SK-N-SH (cell line): ENCODE data around the gene ASCC3. TPM values are rescaled to one million over a fixed set of nuclear protein-coding genes. Genes with fewer than 3 reads are reported as not detected.

Experiments used
- CTCF ChIA-PET: fragments of 300-600, 350-600 bp; formaldehyde crosslinking; extraction: SDS; loops from one replicate; lab custom pipeline; 2021; lab: Yijun Ruan, JAX
- POLR2A ChIA-PET: fragments of 350-600 bp; sonication (Branson Sonifier 250); formaldehyde crosslinking; extraction: SDS; loops from one replicate; lab custom pipeline; 2020; ENCODE audit warnings: antibody characterized with exemption, inconsistent platforms; lab: Yijun Ruan, JAX
- DNase-seq: peaks from one replicate; pipeline ENCODE4 v3.0.0; 2012
- H2AFZ ChIP-seq: fragments of 200-600 bp; sonication (generic); 2 replicates; pipeline ENCODE4 v1.8.1; 2016; ENCODE audit warnings: antibody characterized with exemption, mild to moderate bottlenecking, low read depth
- H3F3A ChIP-seq: fragments of 200-600 bp; sonication (generic); replicated peaks from 2 replicates; pipeline ENCODE3; 2016; ENCODE audit warnings: antibody characterized with exemption, mild to moderate bottlenecking; ENCODE audit not compliant: insufficient read depth
- H3K27ac ChIP-seq, 2 experiments: fragments of 200-500 bp in 1 of 2; fragments of 200-600 bp in 1 of 2; sonication (Bioruptor generic) in 1 of 2; sonication (generic), shearing (Covaris generic) in 1 of 2; 2 replicates each; pipeline versions ENCODE4 v1.5.1 to v1.6.1; 2014 to 2016; ENCODE audit warnings: low read depth in 2 of 2, inconsistent platforms in 1 of 2, low read length in 1 of 2, mild to moderate bottlenecking in 1 of 2, mixed read lengths in 1 of 2
- H3K27me3 ChIP-seq: fragments of 200-600 bp; sonication (generic), shearing (Covaris generic); 2 replicates; pipeline ENCODE4 v1.6.1; 2016; ENCODE audit warnings: mixed run types; ENCODE audit not compliant: insufficient read depth
- H3K36me3 ChIP-seq, 2 experiments: fragments of 200-500 bp in 1 of 2; fragments of 200-600 bp in 1 of 2; sonication (Bioruptor generic) in 1 of 2; sonication (generic) in 1 of 2; replicated peaks in 1 of 2; 2 replicates each; pipeline versions ENCODE3 to v1.5.1; 2014 to 2016; ENCODE audit warnings: low read length in 1 of 2, mild to moderate bottlenecking in 1 of 2; ENCODE audit not compliant: insufficient read depth in 2 of 2, control insufficient read depth in 1 of 2
- H3K4me1 ChIP-seq, 2 experiments: fragments of 200-500 bp in 1 of 2; fragments of 200-600 bp in 1 of 2; sonication (Bioruptor generic) in 1 of 2; sonication (generic), shearing (Covaris generic) in 1 of 2; 2 replicates each; pipeline versions ENCODE4 v1.5.1 to v1.6.1; 2014 to 2016; ENCODE audit warnings: low read depth in 1 of 2, low read length in 1 of 2, mixed run types in 1 of 2; ENCODE audit not compliant: insufficient read depth in 2 of 2, control insufficient read depth in 1 of 2
- H3K4me2 ChIP-seq: fragments of 200-600 bp; sonication (generic), shearing (Covaris generic); 2 replicates; pipeline ENCODE4 v1.6.1; 2017; ENCODE audit warnings: mixed run types
- H3K4me3 ChIP-seq, 2 experiments: fragments of 200-500 bp in 1 of 2; fragments of 200-600 bp in 1 of 2; sonication (Bioruptor generic) in 1 of 2; sonication (generic), shearing (Covaris generic) in 1 of 2; 2 replicates each; pipeline versions ENCODE4 v1.5.1 to v1.8.1; 2014 to 2016; ENCODE audit warnings: low read depth in 2 of 2, inconsistent platforms in 1 of 2, low read length in 1 of 2, mild to moderate bottlenecking in 1 of 2, mixed read lengths in 1 of 2, moderate library complexity in 1 of 2
- H3K79me2 ChIP-seq: fragments of 200-600 bp; sonication (generic); 2 replicates; pipeline ENCODE4 v1.8.1; 2017; ENCODE audit warnings: mild to moderate bottlenecking; ENCODE audit not compliant: insufficient read depth
- H3K9ac ChIP-seq: fragments of 200-600 bp; sonication (generic); 2 replicates; pipeline ENCODE4 v1.6.1; 2017; ENCODE audit warnings: mixed run types
- H3K9me2 ChIP-seq: fragments of 200-600 bp; sonication (generic); 2 replicates; pipeline ENCODE4 v1.6.1; 2017; ENCODE audit warnings: mixed run types
- H3K9me3 ChIP-seq: fragments of 200-600 bp; sonication (generic); 2 replicates; pipeline ENCODE4 v1.6.1; 2017; ENCODE audit warnings: mixed run types, mild to moderate bottlenecking, moderate library complexity
- H4K20me1 ChIP-seq: fragments of 200-600 bp; sonication (generic); 2 replicates; pipeline ENCODE4 v1.6.1; 2017; ENCODE audit warnings: mild to moderate bottlenecking, mixed run types; ENCODE audit not compliant: insufficient read depth
- CHD2 ChIP-seq: fragments of 150-350 bp; IDR thresholded peaks from 2 replicates; pipeline ENCODE4 v1.6.1; 2018; ENCODE audit warnings: low read length; ENCODE audit not compliant: partially characterized antibody
- EP300 ChIP-seq, 2 experiments: IDR thresholded peaks; 2 replicates each; pipeline versions ENCODE4 v1.4.0 to v1.6.1; 2012; ENCODE audit warnings: borderline replicate concordance in 1 of 2, low read depth in 1 of 2, low read length in 1 of 2
- FOXJ3 ChIP-seq: sonication (generic); formaldehyde crosslinking; IDR thresholded peaks from 2 replicates; pipeline ENCODE4 v1.5.1; 2020; ENCODE audit warnings: mild to moderate bottlenecking, missing genetic modification reagents
- FOXM1 ChIP-seq: IDR thresholded peaks from 2 replicates; pipeline ENCODE4 v1.4.0; 2012; ENCODE audit warnings: low read depth, mild to moderate bottlenecking
- GATA2 ChIP-seq: sonication (generic); formaldehyde crosslinking; IDR thresholded peaks from 2 replicates; pipeline ENCODE4 v1.5.0; 2020; ENCODE audit warnings: mild to moderate bottlenecking, missing genetic modification reagents
- NFIC ChIP-seq: IDR thresholded peaks from 2 replicates; pipeline ENCODE4 v1.4.0; 2012; ENCODE audit warnings: borderline replicate concordance
- NRF1 ChIP-seq: IDR thresholded peaks from 2 replicates; pipeline ENCODE4 v1.6.1; 2012; ENCODE audit warnings: low read depth, mild to moderate bottlenecking, low read length
- POLR2AphosphoS5 ChIP-seq: IDR thresholded peaks from 2 replicates; pipeline ENCODE4 v1.6.1; 2012; ENCODE audit warnings: low read depth, low read length
- RAD21 ChIP-seq: IDR thresholded peaks from 2 replicates; pipeline ENCODE4 v1.6.1; 2012; ENCODE audit warnings: mild to moderate bottlenecking, low read length
- RCOR1 ChIP-seq: fragments of 150-350 bp; IDR thresholded peaks from 2 replicates; pipeline ENCODE4 v1.6.1; 2017; ENCODE audit warnings: antibody characterized with exemption, low read length
- RFX5 ChIP-seq: IDR thresholded peaks from 2 replicates; pipeline ENCODE4 v1.6.1; 2012; ENCODE audit warnings: mild to moderate bottlenecking, improper control_type of control experiment, low read length
- RXRA ChIP-seq: IDR thresholded peaks from 2 replicates; pipeline ENCODE4 v1.4.0; 2012; ENCODE audit warnings: low read depth, mild to moderate bottlenecking, borderline replicate concordance
- SMC3 ChIP-seq: IDR thresholded peaks from 2 replicates; pipeline ENCODE4 v1.6.1; 2012; ENCODE audit warnings: low read depth, low read length, improper control_type of control experiment
- TAF1 ChIP-seq: IDR thresholded peaks from 2 replicates; pipeline ENCODE4 v1.6.1; 2012; ENCODE audit warnings: low read depth, mild to moderate bottlenecking, low read length, moderate library complexity, borderline replicate concordance
- TCF12 ChIP-seq: IDR thresholded peaks from 2 replicates; pipeline ENCODE4 v1.4.0; 2012
- YY1 ChIP-seq: IDR thresholded peaks from 2 replicates; pipeline ENCODE4 v1.4.0; 2012; ENCODE audit warnings: low read depth, mild to moderate bottlenecking
- WGBS: methylation state at CpG from one replicate; pipeline ENCODE4 v1.1.6; 2017; ENCODE audit warnings: low lambda C conversion rate; 5-methylcytosine and 5-hydroxymethylcytosine counted together
- polyA plus RNA-seq, 3 experiments: library from polyadenylated mRNA; depleted of rRNA; stranded (reverse); fragments of >200 nt; gene quantifications; 2 replicates each; pipeline ENCODE4 v1.2.3, GENCODE V29; 2012
- TF ChIP-seq, protein P1 (sequence below): IDR thresholded peaks from 2 replicates; pipeline ENCODE4 v1.4.0; 2012; ENCODE audit warnings: low read depth, borderline replicate concordance

ASCC3 gene
- polyA plus RNA-seq, 1 of the 3 experiments (the other 2 are of a cell fraction): 17.9 TPM

DNA sequence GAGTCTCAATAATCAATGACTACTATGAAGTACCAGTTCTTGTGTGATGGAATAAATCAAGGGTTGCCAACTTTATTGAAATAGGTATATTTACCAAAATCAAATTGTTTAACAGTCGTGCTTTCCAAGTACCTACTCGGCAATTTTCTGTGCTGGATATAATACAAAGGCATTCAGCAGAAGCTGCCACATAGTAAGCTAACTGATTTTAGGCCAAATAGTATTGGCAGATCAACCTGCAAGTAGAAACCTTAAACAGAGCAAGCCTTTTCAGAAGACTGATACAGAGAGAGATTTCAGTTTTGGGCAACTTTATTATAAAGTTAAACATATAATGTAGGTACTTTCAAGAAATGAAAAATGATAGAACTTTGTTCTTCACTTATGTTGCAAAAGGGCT lies 174.6 kb downstream of the ASCC3 start:
- Histone ChIP-seq H3K79me2 (peaks cover 3% of the 10 kb centered on the region; the same call in 1 of the 2 replicates), H3K4me1 (no peaks in the 10 kb centered on the region), H3K4me3 (no peak overlapping the region), H3K9me2 (no peaks in the 10 kb centered on the region), H3K9me3 (no peaks in the 10 kb centered on the region), H4K20me1 (no peaks in the 10 kb centered on the region), H3K4me2 (no peak overlapping the region), H3K36me3 (peaks cover 0 to 12% of the 10 kb centered on the region in 2 experiments), H2AFZ (no peak overlapping the region), H3K27me3 (no peaks in the 10 kb centered on the region), H3K9ac (no peak overlapping the region), H3F3A (peaks cover 3% of the 10 kb centered on the region), H3K27ac (no peak overlapping the region)
- no peak for TF ChIP-seq RAD21
- TF ChIP-seq EP300 (IDR thresholded peaks at IDR 0.05; ENCODE audit: borderline replicate concordance in 1 of 2, low read depth in 1 of 2, low read length in 1 of 2): no peak
- TF ChIP-seq RFX5: no peak
- TF ChIP-seq GATA2 (CRISPR knock-in tag): no peak
- TF ChIP-seq RCOR1: no peak
- TF ChIP-seq POLR2AphosphoS5: no peak
- TF ChIP-seq FOXJ3 (CRISPR knock-in tag): no peak
- no peak for TF ChIP-seq SMC3
- TF ChIP-seq TCF12: no peak
- no peak for DNase-seq
- 97% methylated on average over 2 of the region's 2 CpGs for WGBS
- CTCF ChIA-PET: no interaction called here
- POLR2A ChIA-PET: no interaction called here

DNA sequence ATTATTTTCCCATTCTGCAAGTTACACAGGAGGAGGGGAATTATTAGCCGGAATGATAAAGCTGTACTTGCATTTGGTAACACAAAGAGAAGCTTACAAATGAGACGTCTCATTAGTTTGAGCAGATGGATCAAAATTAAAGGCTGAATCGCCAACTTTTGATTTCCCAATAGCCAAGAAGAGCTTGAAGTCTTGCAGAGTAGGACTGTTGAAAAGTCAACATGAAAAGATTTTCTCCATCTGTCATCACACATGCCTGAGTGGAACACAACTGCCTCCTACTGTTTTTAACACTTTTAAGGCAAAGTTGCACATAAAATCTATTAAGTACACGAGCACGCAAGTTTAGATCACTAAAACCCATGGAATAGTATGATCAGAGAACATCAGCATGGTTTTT lies 176.2 kb downstream of the ASCC3 start:
- no peaks in the 10 kb centered on the region for H3K9me3 ChIP-seq
- H3K4me1 ChIP-seq: no peaks in the 10 kb centered on the region
- H3K9me2 ChIP-seq: no peaks in the 10 kb centered on the region
- H3K27me3 ChIP-seq: no peaks in the 10 kb centered on the region
- H3K27ac ChIP-seq: no peak overlapping the region
- no peaks in the 10 kb centered on the region for H4K20me1 ChIP-seq
- H3K79me2 ChIP-seq: peaks cover 3% of the 10 kb centered on the region; the same call in 1 of the 2 replicates
- WGBS: 97% methylated on average over 5 of the region's 5 CpGs
- TF ChIP-seq TCF12 (no peak), NFIC (no peak), TAF1 (no peak), NRF1 (no peak), RXRA (no peak), CHD2 (no peak), FOXM1 (no peak), SMC3 (no peak), YY1 (no peak)
- TF ChIP-seq, protein P1, sequence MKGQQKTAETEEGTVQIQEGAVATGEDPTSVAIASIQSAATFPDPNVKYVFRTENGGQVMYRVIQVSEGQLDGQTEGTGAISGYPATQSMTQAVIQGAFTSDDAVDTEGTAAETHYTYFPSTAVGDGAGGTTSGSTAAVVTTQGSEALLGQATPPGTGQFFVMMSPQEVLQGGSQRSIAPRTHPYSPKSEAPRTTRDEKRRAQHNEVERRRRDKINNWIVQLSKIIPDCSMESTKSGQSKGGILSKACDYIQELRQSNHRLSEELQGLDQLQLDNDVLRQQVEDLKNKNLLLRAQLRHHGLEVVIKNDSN: no peak
- H3K9ac ChIP-seq: no peak overlapping the region
- H3K4me2 ChIP-seq: no peak overlapping the region
- CTCF ChIA-PET: no interaction called here
- peaks cover 3% of the 10 kb centered on the region for H3F3A ChIP-seq
- no peak for DNase-seq
- POLR2A ChIA-PET: no interaction called here
- H2AFZ ChIP-seq: no peak overlapping the region
- no peak overlapping the region for H3K4me3 ChIP-seq
- H3K36me3 ChIP-seq: peaks cover 0 to 16% of the 10 kb centered on the region in 2 experiments
